Stomach (tissue), 9 donors: ENCODE results near the gene CNTNAP5. TPM values are rescaled to one million over a fixed set of nuclear protein-coding genes. Genes with fewer than 3 reads are reported as not detected.

ENCODE experiments used
- DNase-seq, 2 donors: peaks; one replicate each; pipeline versions ENCODE4 v3.0.0 to v3.0.0-alpha.2; 2013 to 2019
- H3K27ac ChIP-seq, 5 donors: fragments of 200-600 bp in 4 of 5; sonication (generic) in 4 of 5; one replicate each; pipeline ENCODE4 v1.5.1; 2013 to 2019; ENCODE audit warnings: mild to moderate bottlenecking in 1 of 5, moderate library complexity in 1 of 5
- H3K27me3 ChIP-seq, 3 donors: fragments of 200-600 bp; sonication (generic); one replicate each; pipeline ENCODE4 v1.5.1; 2017 to 2019; ENCODE audit warnings: mixed run types in 1 of 3
- H3K36me3 ChIP-seq, 4 donors: fragments of 200-600 bp; sonication (generic); 1 replicate in 3 of 4; 2 replicates in 1 of 4; pipeline ENCODE4 v1.5.1; 2016 to 2019
- H3K4me1 ChIP-seq, 4 donors: fragments of 200-600 bp; sonication (generic); one replicate each; pipeline ENCODE4 v1.5.1; 2016 to 2019
- H3K4me3 ChIP-seq, 4 donors: fragments of 200-600 bp; sonication (generic) in 3 of 4; one replicate each; pipeline ENCODE4 v1.5.1; 2016 to 2019; ENCODE audit warnings: mild to moderate bottlenecking in 1 of 4
- H3K9me3 ChIP-seq, 4 donors: fragments of 200-600 bp; sonication (generic); one replicate each; pipeline ENCODE4 v1.5.1; 2016 to 2019
- CTCF ChIP-seq, 7 experiments: fragments of 450-650 bp in 4 of 7; fragments of 200-600 bp in 3 of 7; sonication (generic) in 3 of 7; IDR thresholded peaks; one replicate each; pipeline ENCODE4 v1.5.1; 2016 to 2019; ENCODE audit warnings: antibody characterized with exemption in 7 of 7, control low read depth in 2 of 7, mild to moderate bottlenecking in 1 of 7
- EP300 ChIP-seq: sonication (generic); formaldehyde crosslinking; IDR thresholded peaks from one replicate; pipeline ENCODE4 v1.6.1; 2017; ENCODE audit warnings: antibody characterized with exemption
- POLR2A ChIP-seq, 4 donors: fragments of 450-650 bp; IDR thresholded peaks; one replicate each; pipeline ENCODE4 v1.6.1; 2016; ENCODE audit warnings: antibody characterized with exemption in 4 of 4, control low read depth in 2 of 4, mild to moderate bottlenecking in 1 of 4, moderate library complexity in 1 of 4
- POLR2AphosphoS5 ChIP-seq, 3 donors: sonication (generic); formaldehyde crosslinking; IDR thresholded peaks; one replicate each; pipeline ENCODE4 v1.6.1; 2016; ENCODE audit warnings: antibody characterized with exemption in 3 of 3
- WGBS, 5 donors: extraction: QIAGEN DNeasy Blood & Tissue Kit in 3 of 5; methylation state at CpG; one replicate each; pipeline versions ENCODE4 v1.1.5 to v1.1.7; 2013 to 2018; 5-methylcytosine and 5-hydroxymethylcytosine counted together
- intact Hi-C: fragments of 100-400 bp; cut with DNase I; formaldehyde crosslinking; loops from one replicate; pipeline ENCODE4 v1.15.1; 2023; ENCODE audit warnings: low total_unique reads
- polyA plus RNA-seq, 3 donors: library from polyadenylated mRNA; stranded (reverse); fragments of 200-250 nt; gene quantifications; one replicate each; pipeline ENCODE4 v1.2.3, GENCODE V29; 2013
- total RNA-seq, 5 donors: library from RNA; depleted of rRNA; stranded (reverse); fragments of >200 nt; gene quantifications; one replicate each; pipeline versions ENCODE4 v1.1.0 to v1.2.3, GENCODE V29; 2014 to 2016
- donor health status: healthy with polysubstance abuse.
- donor health status: Bipolar disorder and iron deficiency.
- donor health status: healthy.

The CNTNAP5 gene
- total and polyA plus RNA-seq, 8 donors = 1.3 TPM; not detected in 7

GRCh38 chr2:124915567-124915966 is 890.5 kb downstream of the CNTNAP5 start:
- Histone ChIP-seq H3K27me3 (no peaks in the 10 kb centered on the region), H3K4me3 (no peak overlapping the region), H3K9me3 (no peaks in the 10 kb centered on the region), H3K4me1 (no peaks in the 10 kb centered on the region), H3K36me3 (no peaks in the 10 kb centered on the region), H3K27ac (no peak overlapping the region)
- 86 to 94% (median 92%) methylated on average over 1 of the region's 1 CpG for WGBS, 5 donors
- intact Hi-C loops = no loop called here
- no peak for DNase-seq
- TF ChIP-seq POLR2AphosphoS5 (IDR thresholded peaks at IDR 0.05) (no peak), POLR2A (IDR thresholded peaks at IDR 0.05) (no peak), EP300 (no peak), CTCF (IDR thresholded peaks at IDR 0.05) (no peak)

GRCh38 chr2:124919296-124919695 is 894.2 kb downstream of the CNTNAP5 start:
- Histone ChIP-seq H3K27ac (no peak overlapping the region), H3K36me3 (no peaks in the 10 kb centered on the region), H3K4me3 (no peak overlapping the region), H3K4me1 (no peaks in the 10 kb centered on the region), H3K9me3 (no peaks in the 10 kb centered on the region), H3K27me3 (no peaks in the 10 kb centered on the region)
- intact Hi-C loops = no loop called here
- WGBS, 5 donors = 71 to 88% (median 82%) methylated on average over 2 of the region's 2 CpGs
- TF ChIP-seq CTCF (IDR thresholded peaks at IDR 0.05) = no peak
- TF ChIP-seq POLR2AphosphoS5 (IDR thresholded peaks at IDR 0.05) = no peak
- DNase-seq = no peak

GRCh38 chr2:124920448-124920847 is 895.4 kb downstream of the CNTNAP5 start:
- no peak for DNase-seq
- WGBS, 5 donors = 90 to 95% (median 92%) methylated on average over 1 of the region's 1 CpG
- H3K27me3 ChIP-seq = no peaks in the 10 kb centered on the region
- no peaks in the 10 kb centered on the region for H3K9me3 ChIP-seq
- H3K4me1 ChIP-seq = no peaks in the 10 kb centered on the region
- intact Hi-C loops = no loop called here
- H3K36me3 ChIP-seq = no peaks in the 10 kb centered on the region
- no peak overlapping the region for H3K27ac ChIP-seq
- no peak overlapping the region for H3K4me3 ChIP-seq
- TF ChIP-seq POLR2AphosphoS5 (IDR thresholded peaks at IDR 0.05) = no peak
- no peak for TF ChIP-seq POLR2A (IDR thresholded peaks at IDR 0.05)
- TF ChIP-seq EP300 = no peak
- TF ChIP-seq CTCF (IDR thresholded peaks at IDR 0.05) = no peak

- intact Hi-C loops = no loop called here
- TF ChIP-seq EP300 (no peak), POLR2AphosphoS5 (IDR thresholded peaks at IDR 0.05) (no peak), CTCF (IDR thresholded peaks at IDR 0.05) (no peak), POLR2A (IDR thresholded peaks at IDR 0.05) (no peak)
- Histone ChIP-seq H3K9me3 (no peaks in the 10 kb centered on the region), H3K27ac (no peak overlapping the region), H3K36me3 (no peaks in the 10 kb centered on the region), H3K27me3 (no peaks in the 10 kb centered on the region), H3K4me1 (no peaks in the 10 kb centered on the region), H3K4me3 (no peak overlapping the region)
- no peak for DNase-seq
- 59 to 80% (median 74%) methylated on average over 5 of the region's 5 CpGs for WGBS, 5 donors
Measured at GRCh38 chr2:124921191-124921590, 896.1 kb downstream of the CNTNAP5 start.
